Amniotic epithelial cell (primary cell): ENCODE results near the gene ACVR1C.
A peak's percentile ranks its signal among the peaks of the same experiment; 100 is the strongest.

ENCODE experiments used
- DNase-seq: peaks from one replicate; pipeline ENCODE4 v3.0.0-alpha.2; 2010; ENCODE audit warnings: low read depth

The ACVR1C gene

GRCh38 chr2:157497638-157498314, 130.9 kb downstream of the ACVR1C start:
- peak; percentile 42 for DNase-seq

GRCh38 chr2:157492189-157492773, 136.4 kb downstream of the ACVR1C start:
- DNase-seq, result peak; percentile 51

- no peak for DNase-seq
Observed at GRCh38 chr2:157489983-157490382, 138.7 kb downstream of the ACVR1C start.

- no peak for DNase-seq
Observed at GRCh38 chr2:157488877-157489276, 139.8 kb downstream of the ACVR1C start.

GRCh38 chr2:157487747-157488146, 140.9 kb downstream of the ACVR1C start:
- DNase-seq, result no peak

GRCh38 chr2:157487271-157487610, 141.4 kb downstream of the ACVR1C start:
- DNase-seq, result no peak

GRCh38 chr2:157486596-157487270, 141.9 kb downstream of the ACVR1C start:
- DNase-seq, result no peak

GRCh38 chr2:157480182-157480961, 148.3 kb downstream of the ACVR1C start:
- peak; percentile 18 for DNase-seq

- no peak for DNase-seq
Observed at GRCh38 chr2:157479081-157480027, 149.3 kb downstream of the ACVR1C start.

GRCh38 chr2:157477919-157478318, 150.7 kb downstream of the ACVR1C start:
- DNase-seq, result no peak

- no peak for DNase-seq
Observed at GRCh38 chr2:157476953-157477709, 151.5 kb downstream of the ACVR1C start.
